ENCODE data around the gene PASK. TPM values are rescaled to one million over a fixed set of nuclear protein-coding genes. Genes with fewer than 3 reads are reported as not detected.
"Not testable (repeated sequence)": the region's sequence is repeated elsewhere in the genome, so short reads cannot be mapped to it uniquely, and the experiment has no call there.

Gene PASK
- 99.6 and 109 TPM in 2 replicates for total RNA-seq

- intact Hi-C loops (cut with micrococcal nuclease) = loop anchor here (1.0 to 5.0 kb wide), 8 partner anchors 47 to 537 kb away; partner anchors contain the start of genes DTYMK, HDLBP, MTERF4 and SEPTIN2
Observed at GRCh38 chr2:241148891-241149674, at the start of gene PASK. Gene PASK, minus strand, starts transcription at chr2:241149472. Its CDS starts 6,440 bp downstream, at chr2:241143032.

GRCh38 chr2:241198381-241199279 is 49.4 kb upstream of the PASK start:
- intact Hi-C loops (cut with micrococcal nuclease) = no loop called here

GRCh38 chr2:241197947-241198346 is 48.7 kb upstream of the PASK start:
- intact Hi-C loops (cut with micrococcal nuclease) = no loop called here

GRCh38 chr2:241197246-241197645 is 48.0 kb upstream of the PASK start:
- intact Hi-C loops (cut with micrococcal nuclease) = not testable (repeated sequence)

GRCh38 chr2:241195506-241196130 is 46.3 kb upstream of the PASK start:
- intact Hi-C loops (cut with micrococcal nuclease) = no loop called here

GRCh38 chr2:241194811-241195210 is 45.5 kb upstream of the PASK start:
- intact Hi-C loops (cut with micrococcal nuclease) = no loop called here

GRCh38 chr2:241193271-241193670 is 44.0 kb upstream of the PASK start:
- intact Hi-C loops (cut with micrococcal nuclease) = no loop called here

GRCh38 chr2:241191081-241191480 is 41.8 kb upstream of the PASK start:
- intact Hi-C loops (cut with micrococcal nuclease) = no loop called here

- intact Hi-C loops (cut with micrococcal nuclease) = no loop called here
Observed at GRCh38 chr2:241190291-241190981, 41.2 kb upstream of the PASK start.

GRCh38 chr2:241189856-241190201 is 40.6 kb upstream of the PASK start:
- intact Hi-C loops (cut with micrococcal nuclease) = no loop called here

GRCh38 chr2:241189093-241189855 is 40.0 kb upstream of the PASK start:
- intact Hi-C loops (cut with micrococcal nuclease) = no loop called here

- intact Hi-C loops (cut with micrococcal nuclease) = no loop called here
Observed at GRCh38 chr2:241188361-241189092, 39.3 kb upstream of the PASK start, which contains the start of gene ANO7. Gene ANO7, plus strand, starts transcription at chr2:241188677. Its CDS starts 1,387 bp downstream, at chr2:241190064.

- intact Hi-C loops (cut with micrococcal nuclease) = no loop called here
Observed at GRCh38 chr2:241187918-241188234, 38.6 kb upstream of the PASK start.

GRCh38 chr2:241187101-241187917 is 38.0 kb upstream of the PASK start:
- intact Hi-C loops (cut with micrococcal nuclease) = no loop called here

GRCh38 chr2:241185961-241186360 is 36.7 kb upstream of the PASK start:
- intact Hi-C loops (cut with micrococcal nuclease) = no loop called here

- intact Hi-C loops (cut with micrococcal nuclease) = no loop called here
Observed at GRCh38 chr2:241184901-241185300, 35.6 kb upstream of the PASK start.

GRCh38 chr2:241183221-241183620 is 33.9 kb upstream of the PASK start:
- intact Hi-C loops (cut with micrococcal nuclease) = no loop called here

GRCh38 chr2:241182531-241183133 is 33.4 kb upstream of the PASK start:
- intact Hi-C loops (cut with micrococcal nuclease) = no loop called here

- intact Hi-C loops (cut with micrococcal nuclease) = no loop called here
Observed at GRCh38 chr2:241182126-241182525, 32.9 kb upstream of the PASK start.
